ENCODE measurements around the gene GAL3ST2. TPM values are rescaled to one million over a fixed set of nuclear protein-coding genes. Genes with fewer than 3 reads are reported as not detected.
"Not testable (repeated sequence)": the region's sequence is repeated elsewhere in the genome, so short reads cannot be mapped to it uniquely, and the experiment has no call there.

Gene GAL3ST2
- total and polyA plus RNA-seq, 2 of the 8 experiments (the other 6 are each of a cell fraction or from before 2014, with no cell fraction given), result not detected

DNA sequence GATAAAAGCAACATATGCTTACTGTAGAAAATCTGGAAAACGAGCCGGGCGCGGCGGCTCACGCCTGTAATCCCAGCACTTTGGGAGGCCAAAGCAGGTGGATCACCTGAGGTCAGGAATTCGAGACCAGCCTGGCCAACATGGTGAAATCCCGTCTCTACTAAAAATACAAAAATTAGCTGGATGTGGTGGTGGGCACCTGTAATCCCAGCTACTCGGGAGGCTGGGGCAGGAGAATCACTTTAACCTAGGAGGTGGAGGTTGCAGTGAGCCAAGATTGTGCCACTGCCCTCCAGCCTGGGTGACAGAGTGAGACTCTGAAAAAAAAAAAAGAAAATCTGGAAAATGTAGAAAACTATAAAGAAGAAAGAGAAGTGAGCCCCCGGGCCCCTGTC, 41.2 kb downstream of the GAL3ST2 start:
- POLR2A ChIA-PET (ENCODE audit: partially characterized antibody); CTCF ChIA-PET (ENCODE audit: partially characterized antibody): not testable (repeated sequence)

More for the DNA sequence above, 41.2 kb downstream of the GAL3ST2 start:
- not testable (repeated sequence) for H2BK20ac ChIP-seq (ENCODE audit: low read length); H3K4me2 ChIP-seq (ENCODE audit: insufficient read depth in 1 of 2, low read depth in 2 of 2, low read length in 2 of 2); H2BK120ac ChIP-seq (replicated peaks; ENCODE audit: low read depth, low read length); H3K79me1 ChIP-seq (ENCODE audit: low read depth, low read length); H2BK5ac ChIP-seq (ENCODE audit: low read depth, low read length); H3K23ac ChIP-seq (ENCODE audit: insufficient read length); H3K79me2 ChIP-seq (ENCODE audit: control insufficient read depth in 1 of 2, insufficient read depth in 2 of 2, low read length in 2 of 2); H3K27ac ChIP-seq (ENCODE audit: low read depth, low read length); H3K9me3 ChIP-seq (ENCODE audit: insufficient read depth in 2 of 2, low read depth in 1 of 2, low read length in 1 of 2); H3K18ac ChIP-seq (ENCODE audit: extremely low read depth, low read length); H2BK12ac ChIP-seq (ENCODE audit: low read depth, low read length); H3K4me1 ChIP-seq (replicated peaks in 1 of 4; ENCODE audit: control insufficient read depth in 3 of 4, insufficient read depth in 4 of 4, low read length in 3 of 4); H3K4ac ChIP-seq (replicated peaks; ENCODE audit: insufficient read length, low read depth, low read length); H3K23me2 ChIP-seq (ENCODE audit: low read depth, low read length); H4K20me1 ChIP-seq (replicated peaks in 1 of 2; ENCODE audit: control insufficient read depth in 1 of 2, insufficient read depth in 2 of 2, low read length in 2 of 2); H3K36me3 ChIP-seq (ENCODE audit: control insufficient read depth in 2 of 4, insufficient read depth in 4 of 4, low read length in 3 of 4); H3K27me3 ChIP-seq (replicated peaks in 1 of 4; ENCODE audit: control insufficient read depth in 3 of 4, extremely low read depth in 1 of 4, insufficient read depth in 3 of 4, low read length in 3 of 4); H4K5ac ChIP-seq (ENCODE audit: insufficient read length, low read depth, low read length); H4K91ac ChIP-seq (replicated peaks; ENCODE audit: insufficient read length, low read length); H4K8ac ChIP-seq (ENCODE audit: extremely low read depth, insufficient read depth, low read length); H3K4me3 ChIP-seq (ENCODE audit: extremely low read depth in 1 of 4, insufficient read depth in 2 of 4, low read depth in 3 of 4, low read length in 4 of 4); H3K14ac ChIP-seq (ENCODE audit: insufficient read length); DNase-seq (ENCODE audit: low read depth in 1 of 2, low spot score in 2 of 2); H2AK5ac ChIP-seq (ENCODE audit: low read depth, low read length); H3K9ac ChIP-seq (replicated peaks in 1 of 4; ENCODE audit: extremely low read depth in 1 of 4, low read depth in 3 of 4, low read length in 3 of 4); H3K56ac ChIP-seq (replicated peaks; ENCODE audit: insufficient read length, low read depth, low read length); FAIRE-seq; H2AFZ ChIP-seq (ENCODE audit: low read length); H2BK15ac ChIP-seq (ENCODE audit: low read length)
- 94% methylated on average over 9 of the region's 10 CpGs; no CpG with 5 or more reads in 1 of the 2 experiments for WGBS, 2 experiments (ENCODE audit: extremely low coverage in 1 of 2, insufficient coverage in 1 of 2, insufficient read length in 1 of 2, insufficient replicate concordance in 2 of 2, low coverage in 1 of 2, low lambda C conversion rate in 2 of 2, missing lambda C conversion rate in 1 of 2)

Measured in H1 (cell line).